Measurements from ENCODE around the gene WDR27. TPM values are rescaled to one million over a fixed set of nuclear protein-coding genes. Genes with fewer than 3 reads are reported as not detected.

The WDR27 gene
- total and polyA plus RNA-seq, 2 experiments from 2014 or later = 27.7 to 29.7 TPM

DNA sequence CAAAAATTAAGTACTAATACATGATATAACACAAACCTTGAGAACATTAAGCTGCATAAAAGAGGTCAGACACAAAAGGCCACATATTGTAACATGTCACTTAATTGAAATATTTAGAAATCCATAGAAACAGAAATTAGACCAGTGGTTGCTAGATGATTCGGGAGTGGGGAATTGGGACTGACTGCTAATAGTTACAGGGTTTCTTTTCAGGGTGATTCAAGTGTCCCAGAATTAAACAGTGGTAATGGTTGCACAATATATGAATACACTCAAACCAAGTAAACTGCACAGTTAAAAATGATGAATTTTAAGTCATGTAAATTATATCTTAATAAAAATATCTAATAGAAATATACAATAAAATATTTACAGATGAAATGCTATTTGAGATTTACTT is 174.5 kb downstream of the WDR27 start:
- Histone ChIP-seq H3K27me3 (no peaks in the 10 kb centered on the region), H3K9me3 (ENCODE audit: low read depth) (no peaks in the 10 kb centered on the region), H4K20me1 (ENCODE audit: insufficient read depth, poor library complexity, severe bottlenecking) (no peaks in the 10 kb centered on the region), H3K4me3 (no peak overlapping the region), H3K4me1 (ENCODE audit: insufficient read depth) (no peaks in the 10 kb centered on the region), H3K36me3 (replicated peaks; ENCODE audit: insufficient read depth, low read depth) (no peaks in the 10 kb centered on the region), H3K27ac (no peak overlapping the region), H3K79me2 (no peaks in the 10 kb centered on the region), H3K9me2 (replicated peaks; ENCODE audit: insufficient read depth) (no peaks in the 10 kb centered on the region), H2AFZ (no peak overlapping the region), H3K4me2 (no peak overlapping the region)
- WGBS (ENCODE audit: low lambda C conversion rate, missing lambda C conversion rate) = 93% methylated on average over 1 of the region's 1 CpG
- no peak for DNase-seq (ENCODE audit: low spot score)
- TF ChIP-seq EZH2phosphoT487 (IDR thresholded peaks at IDR 0.05; ENCODE audit: low read depth, severe bottlenecking, unreplicated experiment) = no peak
- TF ChIP-seq CTCF (IDR thresholded peaks at IDR 0.05; ENCODE audit: poor library complexity) = no peak
- no peak for TF ChIP-seq EZH2 (IDR thresholded peaks at IDR 0.05; ENCODE audit: borderline replicate concordance)

GRCh38 chr6:169521825-169522224 is 180.0 kb downstream of the WDR27 start:
- no peak for TF ChIP-seq CTCF (IDR thresholded peaks at IDR 0.05; ENCODE audit: poor library complexity)
- TF ChIP-seq EZH2 (IDR thresholded peaks at IDR 0.05; ENCODE audit: borderline replicate concordance) = no peak
- no peak for TF ChIP-seq EZH2phosphoT487 (IDR thresholded peaks at IDR 0.05; ENCODE audit: low read depth, severe bottlenecking, unreplicated experiment)
- DNase-seq (ENCODE audit: low spot score) = no peak
- Histone ChIP-seq H3K4me1 (ENCODE audit: insufficient read depth) (no peaks in the 10 kb centered on the region), H3K79me2 (no peaks in the 10 kb centered on the region), H3K27ac (no peak overlapping the region), H3K9me2 (replicated peaks; ENCODE audit: insufficient read depth) (no peaks in the 10 kb centered on the region), H2AFZ (no peak overlapping the region), H3K4me3 (no peak overlapping the region), H4K20me1 (ENCODE audit: insufficient read depth, poor library complexity, severe bottlenecking) (no peaks in the 10 kb centered on the region), H3K4me2 (no peak overlapping the region), H3K36me3 (replicated peaks; ENCODE audit: insufficient read depth, low read depth) (no peaks in the 10 kb centered on the region), H3K27me3 (no peaks in the 10 kb centered on the region), H3K9me3 (ENCODE audit: low read depth) (no peaks in the 10 kb centered on the region)

- Histone ChIP-seq H3K27ac (no peak overlapping the region), H3K9me3 (ENCODE audit: low read depth) (no peaks in the 10 kb centered on the region), H3K79me2 (no peaks in the 10 kb centered on the region), H3K27me3 (no peaks in the 10 kb centered on the region), H2AFZ (no peak overlapping the region), H3K4me3 (no peak overlapping the region), H4K20me1 (ENCODE audit: insufficient read depth, poor library complexity, severe bottlenecking) (no peaks in the 10 kb centered on the region), H3K36me3 (replicated peaks; ENCODE audit: insufficient read depth, low read depth) (no peaks in the 10 kb centered on the region), H3K9me2 (replicated peaks; ENCODE audit: insufficient read depth) (no peaks in the 10 kb centered on the region), H3K4me1 (ENCODE audit: insufficient read depth) (no peaks in the 10 kb centered on the region), H3K4me2 (no peak overlapping the region)
- 93% methylated on average over 2 of the region's 2 CpGs for WGBS (ENCODE audit: low lambda C conversion rate, missing lambda C conversion rate)
- no peak for DNase-seq (ENCODE audit: low spot score)
- peak; percentile 45 for TF ChIP-seq CTCF (IDR thresholded peaks at IDR 0.05; ENCODE audit: poor library complexity)
- no peak for TF ChIP-seq EZH2phosphoT487 (IDR thresholded peaks at IDR 0.05; ENCODE audit: low read depth, severe bottlenecking, unreplicated experiment)
These were observed 181.7 kb downstream of the WDR27 start for GRCh38 chr6:169520104-169520503.

DNA sequence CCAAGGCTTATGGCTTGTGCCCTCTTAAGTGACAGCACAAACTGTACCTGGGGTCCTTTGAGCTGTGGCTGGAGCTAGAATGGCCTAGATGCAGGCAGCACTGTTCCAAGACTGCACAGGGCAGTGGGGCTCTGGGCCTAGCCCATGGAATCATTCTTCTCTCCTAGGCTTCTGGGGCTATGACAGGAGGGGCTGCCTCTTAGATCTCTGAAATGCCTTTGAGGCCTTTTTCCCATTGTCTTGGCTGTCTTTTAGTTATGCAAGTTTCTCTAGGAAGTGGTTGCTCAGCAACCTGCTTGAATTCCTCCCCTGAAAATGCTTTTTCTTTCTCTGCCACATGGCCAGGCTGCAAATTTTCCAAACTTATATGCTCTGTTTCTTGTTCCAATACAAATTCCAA is 183.4 kb downstream of the WDR27 start:
- H2AFZ ChIP-seq = no peak overlapping the region
- H3K79me2 ChIP-seq = no peaks in the 10 kb centered on the region
- no peak overlapping the region for H3K27ac ChIP-seq
- no peaks in the 10 kb centered on the region for H3K4me1 ChIP-seq (ENCODE audit: insufficient read depth)
- H3K27me3 ChIP-seq = no peaks in the 10 kb centered on the region
- DNase-seq (ENCODE audit: low spot score) = no peak
- TF ChIP-seq EZH2 (IDR thresholded peaks at IDR 0.05; ENCODE audit: borderline replicate concordance) (no peak), EZH2phosphoT487 (IDR thresholded peaks at IDR 0.05; ENCODE audit: low read depth, severe bottlenecking, unreplicated experiment) (no peak)
- no peaks in the 10 kb centered on the region for H3K9me3 ChIP-seq (ENCODE audit: low read depth)
- no peaks in the 10 kb centered on the region for H3K36me3 ChIP-seq (replicated peaks; ENCODE audit: insufficient read depth, low read depth)
- no peaks in the 10 kb centered on the region for H3K9me2 ChIP-seq (replicated peaks; ENCODE audit: insufficient read depth)
- H3K4me2 ChIP-seq = no peak overlapping the region
- no peaks in the 10 kb centered on the region for H4K20me1 ChIP-seq (ENCODE audit: insufficient read depth, poor library complexity, severe bottlenecking)
- H3K4me3 ChIP-seq = no peak overlapping the region
